ENCODE measurements around the gene KIFC3. TPM values are rescaled to one million over a fixed set of nuclear protein-coding genes. Genes with fewer than 3 reads are reported as not detected.
"Not testable (repeated sequence)": the region's sequence is repeated elsewhere in the genome, so short reads cannot be mapped to it uniquely, and the experiment has no call there.

Gene KIFC3
- total and polyA plus RNA-seq, 2 of the 13 experiments (the other 11 are each of a cell fraction or from before 2014, with no cell fraction given): 42.1 to 45.3 TPM

DNA sequence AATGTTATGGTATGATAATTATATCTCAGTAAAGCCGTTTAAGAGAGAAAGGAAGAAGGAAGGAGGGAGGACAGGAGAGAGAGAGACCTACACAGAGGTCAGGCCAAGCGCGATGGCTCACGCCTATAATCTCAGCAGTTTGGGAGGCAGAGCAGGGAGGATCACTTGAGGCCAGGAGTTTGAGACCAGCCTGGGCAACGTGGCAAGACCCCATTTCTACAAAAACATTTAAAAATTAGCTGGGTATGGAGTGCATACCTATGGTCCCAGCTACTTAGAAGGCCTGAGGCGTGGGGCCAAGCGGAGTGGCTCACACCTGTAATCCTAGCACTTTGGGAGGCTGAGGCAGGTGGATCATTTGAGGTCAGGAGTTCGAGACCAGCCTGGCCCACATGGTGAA, 9.0 kb upstream of the KIFC3 start:
- H3K4me2 ChIP-seq (ENCODE audit: low read depth, low read length); H3K79me2 ChIP-seq (ENCODE audit: insufficient read depth, low read length); H3K9ac ChIP-seq (ENCODE audit: insufficient read depth, low read depth, low read length); H3K36me3 ChIP-seq (replicated peaks in 1 of 2; ENCODE audit: control insufficient read depth in 1 of 2, insufficient read depth in 2 of 2, low read length in 2 of 2); FAIRE-seq; DNase-seq (ENCODE audit: low spot score); H2AFZ ChIP-seq (ENCODE audit: low read length); H3K27me3 ChIP-seq (ENCODE audit: control insufficient read depth in 1 of 2, insufficient read depth in 2 of 2, low read length in 2 of 2); CTCF ChIA-PET (ENCODE audit: low intra/inter-chr PET ratio, low total read pairs); ATAC-seq; in situ Hi-C loops (cut with HindIII; ENCODE audit: extremely low pct_ligation_motif_present, low pct_unique_long_range_greater_than_20kb); BruUV-seq (replicated peaks); H3K4me3 ChIP-seq (replicated peaks in 1 of 3; ENCODE audit: insufficient read depth in 1 of 3, low read depth in 2 of 3, low read length in 3 of 3); H4K20me1 ChIP-seq (ENCODE audit: insufficient read depth, low read length); H3K9me3 ChIP-seq (ENCODE audit: low read length): not testable (repeated sequence)
- TF ChIP-seq, protein P1, sequence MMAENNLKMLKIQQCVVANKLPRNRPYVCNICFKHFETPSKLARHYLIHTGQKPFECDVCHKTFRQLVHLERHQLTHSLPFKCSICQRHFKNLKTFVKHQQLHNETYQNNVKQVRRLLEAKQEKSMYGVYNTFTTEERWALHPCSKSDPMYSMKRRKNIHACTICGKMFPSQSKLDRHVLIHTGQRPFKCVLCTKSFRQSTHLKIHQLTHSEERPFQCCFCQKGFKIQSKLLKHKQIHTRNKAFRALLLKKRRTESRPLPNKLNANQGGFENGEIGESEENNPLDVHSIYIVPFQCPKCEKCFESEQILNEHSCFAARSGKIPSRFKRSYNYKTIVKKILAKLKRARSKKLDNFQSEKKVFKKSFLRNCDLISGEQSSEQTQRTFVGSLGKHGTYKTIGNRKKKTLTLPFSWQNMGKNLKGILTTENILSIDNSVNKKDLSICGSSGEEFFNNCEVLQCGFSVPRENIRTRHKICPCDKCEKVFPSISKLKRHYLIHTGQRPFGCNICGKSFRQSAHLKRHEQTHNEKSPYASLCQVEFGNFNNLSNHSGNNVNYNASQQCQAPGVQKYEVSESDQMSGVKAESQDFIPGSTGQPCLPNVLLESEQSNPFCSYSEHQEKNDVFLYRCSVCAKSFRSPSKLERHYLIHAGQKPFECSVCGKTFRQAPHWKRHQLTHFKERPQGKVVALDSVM (CRISPR knock-in tag; IDR thresholded peaks at IDR 0.05): peak; percentile 64; the same call in 1 of the 2 replicates
- 0 out of 2 replicates have a peak, but pooled peaks have one; percentile 15 for TF ChIP-seq TAF1 (CRISPR knock-in tag; IDR thresholded peaks at IDR 0.05)
- TF ChIP-seq GTF3A (CRISPR knock-in tag; conservative IDR thresholded peaks at IDR 0.05): 0 out of 2 replicates have a peak, but pooled peaks have one; percentile 18
- peak; percentile 92 for TF ChIP-seq ZNF121 (CRISPR knock-in tag; IDR thresholded peaks at IDR 0.05)
- TF ChIP-seq, protein P2, sequence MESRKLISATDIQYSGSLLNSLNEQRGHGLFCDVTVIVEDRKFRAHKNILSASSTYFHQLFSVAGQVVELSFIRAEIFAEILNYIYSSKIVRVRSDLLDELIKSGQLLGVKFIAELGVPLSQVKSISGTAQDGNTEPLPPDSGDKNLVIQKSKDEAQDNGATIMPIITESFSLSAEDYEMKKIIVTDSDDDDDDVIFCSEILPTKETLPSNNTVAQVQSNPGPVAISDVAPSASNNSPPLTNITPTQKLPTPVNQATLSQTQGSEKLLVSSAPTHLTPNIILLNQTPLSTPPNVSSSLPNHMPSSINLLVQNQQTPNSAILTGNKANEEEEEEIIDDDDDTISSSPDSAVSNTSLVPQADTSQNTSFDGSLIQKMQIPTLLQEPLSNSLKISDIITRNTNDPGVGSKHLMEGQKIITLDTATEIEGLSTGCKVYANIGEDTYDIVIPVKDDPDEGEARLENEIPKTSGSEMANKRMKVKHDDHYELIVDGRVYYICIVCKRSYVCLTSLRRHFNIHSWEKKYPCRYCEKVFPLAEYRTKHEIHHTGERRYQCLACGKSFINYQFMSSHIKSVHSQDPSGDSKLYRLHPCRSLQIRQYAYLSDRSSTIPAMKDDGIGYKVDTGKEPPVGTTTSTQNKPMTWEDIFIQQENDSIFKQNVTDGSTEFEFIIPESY (CRISPR knock-in tag; IDR thresholded peaks at IDR 0.05): peak; percentile 85
- POLR2A ChIA-PET: interaction anchor here (1.1 to 4.0 kb wide), 8 partner anchors 8 to 52 kb away, joined by 3 to 37 read pairs (median 15); partner anchors contain the start of gene KIFC3
- intact Hi-C loops (cut with micrococcal nuclease; ENCODE audit: unreplicated experiment): loop anchor here (2.0 kb wide), 1 partner anchor 15 kb away; no protein-coding TSS in a partner anchor
- 92% methylated on average over 8 of the region's 8 CpGs for WGBS (ENCODE audit: low lambda C conversion rate)
- Histone ChIP-seq H3K27ac (ENCODE audit: extremely low read length, insufficient read depth, low read length) (peak overlapping the region; percentile 63), H3K4me1 (ENCODE audit: insufficient read depth, low read length) (peaks cover 68% of the 10 kb centered on the region)

Measured in HepG2 (cell line).